Activated CD4-positive, alpha-beta T cell treated with anti-CD3 and anti-CD28 coated beads, Interleukin-2, Interleukin-4, amounts not matched to agents 100 ng/mL and 50 ng/mL, durations not matched to agents 16 hours and 8 hours (primary cell): ENCODE data around the gene MRPL28.
A peak's percentile ranks its signal among the peaks of the same experiment; 100 is the strongest.
"Not testable (repeated sequence)": the region's sequence is repeated elsewhere in the genome, so short reads cannot be mapped to it uniquely, and the experiment has no call there.

Experiments used
- DNase-seq: peaks from one replicate; pipeline ENCODE4 v3.0.0-alpha.2; 2020; ENCODE audit warnings: low spot score

Gene MRPL28

DNA sequence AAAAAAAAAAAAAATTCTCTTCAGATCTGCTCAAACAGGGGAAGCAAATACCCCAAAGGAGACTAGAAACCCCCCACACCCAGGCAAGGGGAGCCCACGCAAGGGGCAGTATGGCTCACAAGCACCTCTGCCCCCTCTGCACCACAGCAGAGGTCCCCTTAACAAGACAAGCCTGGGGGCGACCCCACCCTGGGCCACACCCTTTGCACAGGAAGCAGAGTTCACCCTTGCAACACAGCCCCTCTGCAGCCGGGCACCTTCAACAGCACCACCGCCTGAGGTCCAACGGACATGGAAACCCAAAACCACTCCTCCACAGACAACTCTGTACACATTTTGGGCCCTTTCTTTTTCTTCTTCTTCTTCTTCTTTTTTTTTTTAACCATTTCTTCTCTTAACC is 30.7 kb downstream of the MRPL28 start:
- no peak for DNase-seq

DNA sequence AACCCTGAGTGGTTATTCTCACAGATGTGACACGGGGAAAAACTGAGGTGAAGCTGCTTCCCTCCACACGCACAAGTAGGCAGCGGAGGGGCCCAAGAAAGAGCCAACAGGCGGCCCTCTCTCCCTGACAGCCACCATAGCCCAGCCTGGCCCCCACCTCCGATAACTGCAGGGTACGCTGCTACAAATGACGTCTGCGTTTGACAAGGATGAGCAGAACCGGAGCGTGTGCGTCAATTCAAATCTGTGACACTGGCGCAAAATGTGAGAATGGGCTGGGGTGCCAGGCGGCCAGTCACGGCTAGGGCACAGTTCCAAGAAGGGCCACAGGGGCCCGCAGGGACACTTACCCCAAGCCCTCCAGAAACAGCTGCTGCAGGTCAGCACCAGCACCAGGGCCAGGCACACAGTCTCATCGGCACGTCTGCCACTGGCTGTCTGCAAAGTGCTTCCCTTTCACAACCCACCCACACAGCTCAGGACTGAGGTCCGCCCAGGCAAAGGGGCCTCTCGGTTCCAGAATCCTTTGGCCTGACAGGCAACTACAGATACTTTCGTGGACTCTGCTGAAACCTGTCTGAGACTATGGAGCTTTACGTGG is 32.3 kb downstream of the MRPL28 start:
- DNase-seq = no peak

DNA sequence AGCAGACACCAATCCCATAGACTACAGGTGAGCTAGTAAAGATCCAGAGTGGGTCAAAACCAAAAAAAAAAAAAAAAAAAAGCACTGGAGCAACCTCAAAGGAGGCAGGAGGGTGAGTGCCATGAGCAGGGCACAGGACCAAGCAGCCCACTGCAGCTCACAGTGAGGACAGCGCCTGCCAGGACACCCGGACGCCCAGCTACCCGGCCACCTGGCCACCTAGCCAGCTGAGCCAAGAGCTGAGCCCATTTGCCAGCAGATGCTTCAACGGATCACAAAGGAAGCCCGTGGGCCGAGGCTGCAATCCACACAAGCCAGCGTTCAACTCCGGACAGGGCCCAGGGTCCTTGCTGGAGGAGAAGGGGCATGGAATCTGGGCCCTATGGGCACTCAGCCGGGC is 32.9 kb downstream of the MRPL28 start:
- DNase-seq = no peak

DNA sequence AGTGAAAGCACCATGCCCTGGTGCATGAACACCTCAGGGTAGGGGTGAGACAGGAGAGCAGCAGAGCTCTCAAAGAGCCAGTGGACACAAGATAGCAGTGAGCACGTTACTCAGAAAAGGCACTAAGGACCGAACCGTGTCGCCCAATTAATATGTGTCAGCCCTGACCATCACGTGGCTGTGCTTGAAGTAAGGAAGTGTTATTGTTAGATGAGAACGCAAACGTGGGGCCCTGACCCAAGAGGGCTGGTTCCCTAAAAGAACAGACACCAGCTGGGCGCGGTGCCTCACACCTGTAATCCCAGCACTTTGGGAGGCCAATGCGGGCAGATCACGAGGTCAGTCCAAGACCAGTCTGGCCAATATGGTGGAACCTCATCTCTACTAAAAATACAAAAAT is 34.1 kb downstream of the MRPL28 start:
- no peak for DNase-seq

DNA sequence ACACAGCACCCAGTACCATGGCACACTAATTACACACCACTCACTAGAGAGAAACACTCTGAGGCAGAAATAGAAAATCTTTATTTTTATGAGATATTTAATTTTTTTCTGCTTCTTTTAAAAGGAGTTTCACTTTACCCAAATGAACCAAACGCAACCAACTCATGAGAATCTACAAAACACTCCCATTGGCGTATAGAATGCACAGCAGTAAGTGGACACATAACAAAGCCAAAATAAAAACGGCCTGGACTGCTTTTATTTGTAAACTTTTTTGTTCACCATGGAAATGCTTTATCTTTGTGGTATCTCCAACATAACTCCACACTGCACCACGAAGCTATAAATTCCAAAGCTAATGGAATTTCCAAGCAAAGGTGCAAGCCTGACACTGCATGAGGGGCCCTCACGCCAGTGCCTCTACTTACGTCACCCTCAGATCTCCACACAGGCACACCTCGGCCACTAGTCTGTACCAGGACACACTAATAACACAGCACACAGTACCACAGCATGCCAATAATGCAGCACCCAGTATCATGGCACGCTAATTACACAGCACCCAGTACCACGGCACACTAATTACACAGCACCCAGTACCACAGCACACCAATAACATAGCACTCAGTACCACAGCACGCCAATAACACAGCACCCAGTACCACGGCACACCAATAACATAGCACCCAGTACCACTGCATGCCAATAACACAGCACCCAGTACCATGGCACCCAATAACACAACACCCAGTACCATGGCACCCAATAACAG is 35.3 kb downstream of the MRPL28 start:
- DNase-seq = not testable (repeated sequence)

DNA sequence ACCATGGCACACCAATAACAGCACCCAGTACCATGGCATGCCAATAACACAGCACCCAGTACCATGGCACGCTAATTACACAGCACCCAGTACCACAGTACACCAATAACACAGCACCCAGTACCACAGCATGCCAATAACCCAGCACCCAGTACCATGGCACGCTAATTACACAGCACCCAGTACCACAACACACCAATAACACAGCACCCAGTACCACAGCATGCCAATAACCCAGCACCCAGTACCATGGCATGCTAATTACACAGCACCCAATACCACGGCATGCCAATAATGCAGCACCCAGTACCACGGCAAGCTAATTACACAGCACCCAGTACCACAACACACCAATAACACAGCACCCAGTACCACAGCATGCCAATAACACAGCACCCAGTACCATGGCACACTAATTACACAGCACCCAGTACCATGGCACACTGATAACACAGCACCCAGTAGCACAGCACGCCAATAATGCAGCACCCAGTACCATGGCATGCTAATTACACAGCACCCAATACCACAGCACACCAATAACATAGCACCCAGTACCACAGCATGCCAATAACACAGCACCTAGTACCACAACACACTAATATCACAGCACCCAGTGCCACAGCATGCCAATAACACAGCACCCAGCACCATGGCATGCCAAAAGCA is 36.0 kb downstream of the MRPL28 start:
- DNase-seq = not testable (repeated sequence)

DNA sequence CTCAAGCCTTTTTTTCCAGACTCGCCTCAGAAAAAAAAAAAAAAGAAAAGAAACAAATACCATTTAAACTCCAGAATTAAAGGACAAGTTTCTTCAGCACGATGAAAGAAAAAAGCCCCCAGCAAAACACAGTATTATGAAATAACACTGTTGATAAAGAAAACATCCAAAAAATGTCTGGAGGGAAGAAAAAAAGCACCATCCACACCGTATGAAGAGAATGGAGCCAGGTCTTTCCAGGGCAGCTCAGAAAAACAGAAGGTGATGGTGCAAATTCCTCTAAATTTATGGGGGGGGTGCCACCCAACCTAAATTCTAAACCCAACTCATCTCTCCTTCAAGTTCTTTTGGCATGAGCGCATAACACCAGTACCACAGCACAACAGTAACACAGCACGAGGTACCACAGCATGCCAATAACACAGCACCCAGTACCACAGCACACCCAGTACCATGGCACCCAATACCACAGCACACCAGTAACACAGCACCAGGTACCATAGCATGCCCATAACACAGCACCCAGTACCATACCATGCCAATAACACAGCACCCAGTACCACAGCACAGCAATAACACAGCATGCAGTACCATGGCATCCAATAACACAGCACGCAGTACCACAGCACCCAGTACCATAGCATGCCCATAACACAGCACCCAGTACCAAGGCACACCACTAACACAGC is 36.8 kb downstream of the MRPL28 start:
- no peak for DNase-seq

DNA sequence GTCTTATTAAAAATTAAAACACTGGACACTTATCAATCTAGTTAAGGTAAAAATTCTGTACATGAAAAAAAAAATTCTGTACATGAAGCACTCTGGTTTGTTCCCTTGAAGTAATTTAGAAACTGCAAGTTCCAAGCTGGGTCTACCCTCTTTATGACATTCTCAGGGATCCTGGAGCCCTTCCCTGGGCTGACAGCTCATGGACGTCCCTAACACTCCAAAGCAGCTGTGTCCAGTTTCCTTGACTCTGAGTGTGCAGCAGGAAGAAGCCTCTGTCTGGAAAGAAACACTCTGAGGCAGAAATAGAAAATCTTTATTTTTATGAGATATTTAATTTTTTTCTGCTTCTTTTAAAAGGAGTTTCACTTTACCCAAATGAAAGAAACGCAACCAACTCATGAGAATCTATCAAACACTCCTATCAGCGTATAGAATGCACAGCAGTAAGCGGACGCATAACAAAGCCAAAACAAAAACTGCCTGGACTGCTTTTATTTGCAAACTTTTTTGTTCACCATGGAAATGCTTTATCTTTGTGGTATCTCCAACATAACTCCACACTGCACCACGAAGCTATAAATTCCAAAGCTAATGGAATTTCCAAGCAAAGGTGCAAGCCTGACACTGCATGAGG is 39.0 kb downstream of the MRPL28 start:
- not testable (repeated sequence) for DNase-seq

DNA sequence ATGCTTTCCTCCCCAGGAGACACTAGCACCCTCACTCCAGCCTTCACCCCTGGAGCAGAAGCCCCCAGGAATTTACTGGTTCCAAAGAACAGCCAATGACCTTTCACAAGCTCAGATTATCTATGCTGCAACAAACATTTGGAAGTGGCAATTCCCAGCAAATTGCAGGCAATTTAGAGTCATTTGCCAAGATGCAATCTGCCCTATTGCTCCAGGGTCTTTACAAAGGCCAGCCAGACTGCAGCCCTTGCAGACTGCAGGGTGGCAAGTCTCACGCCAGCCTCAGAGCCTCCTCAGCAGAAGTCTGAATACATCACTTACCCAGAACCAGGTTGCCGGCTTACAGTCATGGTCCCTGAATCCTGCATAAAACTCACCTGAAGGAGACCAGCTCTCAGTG is 39.6 kb downstream of the MRPL28 start:
- no peak for DNase-seq

DNA sequence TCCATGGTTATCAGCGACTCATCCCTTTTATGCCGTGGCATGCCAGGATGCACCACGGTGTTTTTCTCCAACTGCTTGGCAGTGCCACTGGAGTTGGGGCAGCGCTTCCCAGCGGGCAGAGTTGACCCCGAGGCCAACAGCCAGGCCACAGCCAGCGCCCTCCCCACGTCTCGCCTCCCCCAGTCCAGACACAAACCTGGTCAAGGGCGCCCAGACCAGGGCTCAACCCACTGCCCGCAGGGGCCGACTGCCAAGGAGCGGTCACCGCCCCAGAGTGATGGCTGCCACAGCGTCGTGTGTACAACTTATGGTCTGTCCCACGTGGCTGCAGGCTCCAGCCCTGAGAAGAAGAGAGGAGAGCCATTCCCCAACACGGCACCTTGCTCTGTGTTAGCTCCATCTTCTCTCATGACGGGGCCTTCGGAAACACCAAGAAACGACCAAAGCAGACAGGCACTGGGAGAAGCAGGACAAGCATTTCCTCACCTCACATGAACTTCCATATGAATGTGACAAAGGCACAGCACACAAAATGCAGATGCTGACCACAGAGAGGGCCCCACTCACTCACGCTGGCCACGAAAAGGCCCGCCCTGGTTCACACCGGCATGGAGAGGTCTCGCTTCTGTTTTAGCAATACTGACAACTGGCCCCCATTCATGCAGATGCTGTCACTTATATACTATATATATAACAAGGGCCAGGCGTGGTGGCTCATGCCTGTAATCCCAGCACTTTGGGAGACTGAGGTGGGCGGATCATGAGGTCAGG is 44.8 kb downstream of the MRPL28 start:
- no peak for DNase-seq

DNA sequence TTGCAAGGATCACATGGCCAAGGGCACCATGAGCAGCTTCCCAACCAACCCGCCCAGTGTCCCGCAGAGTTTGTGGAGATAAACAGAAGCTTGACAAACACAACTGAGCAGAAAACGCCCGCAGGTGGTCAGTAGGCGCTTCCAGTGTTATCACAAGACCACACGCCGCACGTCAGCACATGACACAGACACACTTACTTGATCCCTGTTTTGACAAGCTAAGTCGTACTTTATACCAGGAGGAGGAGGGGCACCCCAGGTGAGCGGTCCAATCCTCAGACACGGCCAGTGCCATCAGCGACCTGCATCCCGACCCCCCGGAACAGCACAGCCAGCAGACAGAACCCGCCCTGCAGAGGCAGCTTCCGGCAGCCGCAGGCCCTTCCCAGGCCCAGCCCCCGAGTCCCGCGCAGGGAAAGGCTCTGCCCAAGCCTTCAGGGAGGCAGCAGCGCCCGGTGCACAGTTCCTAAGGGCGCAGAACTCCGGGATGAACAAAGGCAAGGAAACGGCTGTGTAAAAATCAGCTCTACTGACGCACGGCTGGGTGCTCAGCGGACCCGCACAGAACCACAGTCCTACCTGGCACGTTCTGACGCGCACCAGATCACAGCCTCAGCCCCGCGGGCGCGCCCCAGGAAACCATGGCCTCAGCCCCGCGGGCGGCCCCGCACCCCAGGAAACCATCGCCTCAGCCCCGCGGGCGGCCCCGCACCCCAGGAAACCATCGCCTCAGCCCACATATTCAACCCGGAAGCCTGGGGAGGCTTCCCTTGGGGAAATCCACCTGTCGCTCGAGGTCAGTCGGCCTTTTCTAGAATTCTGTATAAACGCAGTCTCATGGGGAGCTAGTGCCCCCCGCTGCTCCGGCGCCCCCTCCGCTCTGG is 45.6 kb downstream of the MRPL28 start:
- peak; percentile 22 for DNase-seq

DNA sequence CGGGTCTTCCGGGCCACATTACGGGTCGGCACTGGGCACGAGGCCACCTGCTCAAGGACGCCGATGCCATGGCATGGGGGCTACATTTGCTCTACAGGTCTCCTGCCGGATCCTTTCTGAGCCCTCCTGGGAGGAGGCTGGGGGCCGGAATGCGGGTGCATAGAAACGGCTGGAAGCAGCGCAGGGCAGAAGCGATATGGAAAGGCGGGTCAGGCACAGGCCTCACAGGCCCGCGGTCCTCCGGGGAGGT is 46.2 kb downstream of the MRPL28 start:
- no peak for DNase-seq

DNA sequence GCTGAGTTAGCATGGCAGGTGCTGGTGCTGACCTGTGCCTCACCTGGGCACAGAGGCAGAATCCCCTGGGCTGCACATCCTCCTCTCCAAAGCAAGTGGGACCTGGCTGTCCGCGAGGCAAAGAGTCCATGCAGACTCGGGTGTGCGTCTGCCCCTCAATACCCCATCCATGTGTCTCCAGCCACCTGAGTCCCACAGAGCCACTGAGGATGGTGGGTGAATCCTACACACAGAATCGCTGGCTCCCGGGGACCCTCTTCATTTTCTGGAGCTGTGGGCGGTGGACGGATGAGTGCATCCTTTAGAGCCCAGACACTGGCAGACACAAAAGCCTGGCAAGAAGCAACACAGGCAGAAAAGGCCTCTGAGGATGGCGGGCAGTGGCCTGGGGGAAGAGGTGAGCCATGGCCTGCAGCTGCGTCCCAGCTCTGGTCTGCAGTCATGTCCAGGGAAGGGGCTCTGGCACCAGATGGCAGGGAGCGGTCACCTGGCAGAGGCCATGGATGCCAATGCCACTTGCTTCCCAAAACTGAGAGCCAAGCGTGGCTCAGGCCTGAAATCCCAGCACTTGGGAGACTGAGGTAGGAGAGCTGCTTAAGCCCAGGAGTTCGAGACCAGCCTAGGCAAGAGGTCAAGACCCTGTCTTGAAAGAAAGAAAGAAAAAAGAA is 47.7 kb downstream of the MRPL28 start:
- DNase-seq = no peak

DNA sequence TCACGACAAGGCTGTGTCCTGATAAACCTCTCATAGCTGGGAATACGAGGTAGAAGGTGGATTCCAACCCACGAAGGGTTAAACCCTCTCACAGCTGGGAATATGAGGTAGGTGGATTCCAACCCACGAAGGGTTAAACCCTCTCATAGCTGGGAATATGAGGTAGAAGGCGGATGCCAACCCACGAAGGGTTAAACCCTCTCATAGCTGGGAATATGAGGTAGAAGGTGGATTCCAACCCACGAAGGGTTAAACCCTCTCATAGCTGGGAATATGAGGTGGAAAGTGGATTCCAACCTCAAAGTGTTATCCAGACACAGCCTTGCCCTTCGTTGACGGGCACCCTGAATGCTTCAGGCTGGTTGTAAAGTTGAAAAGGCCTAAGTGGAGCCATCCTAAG is 48.8 kb downstream of the MRPL28 start:
- no peak for DNase-seq

DNA sequence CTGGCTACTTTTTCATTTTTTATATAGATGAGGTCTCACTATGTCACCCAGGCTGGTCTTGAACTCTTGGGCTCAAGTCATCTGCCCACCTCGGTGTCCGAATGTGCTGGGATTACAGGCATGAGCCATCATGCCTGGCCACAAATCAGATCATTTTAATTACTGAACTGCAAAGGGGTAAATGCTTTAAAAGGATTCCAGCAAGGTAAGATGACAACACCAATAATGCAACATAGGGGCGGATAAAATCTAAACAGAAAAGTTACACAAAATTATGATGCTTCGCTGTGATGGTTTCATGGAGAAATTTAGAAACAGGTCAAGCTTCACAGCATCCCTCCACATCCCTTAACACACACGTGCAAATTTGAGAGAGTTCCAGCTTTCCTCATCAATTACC is 50.1 kb downstream of the MRPL28 start:
- DNase-seq = no peak

DNA sequence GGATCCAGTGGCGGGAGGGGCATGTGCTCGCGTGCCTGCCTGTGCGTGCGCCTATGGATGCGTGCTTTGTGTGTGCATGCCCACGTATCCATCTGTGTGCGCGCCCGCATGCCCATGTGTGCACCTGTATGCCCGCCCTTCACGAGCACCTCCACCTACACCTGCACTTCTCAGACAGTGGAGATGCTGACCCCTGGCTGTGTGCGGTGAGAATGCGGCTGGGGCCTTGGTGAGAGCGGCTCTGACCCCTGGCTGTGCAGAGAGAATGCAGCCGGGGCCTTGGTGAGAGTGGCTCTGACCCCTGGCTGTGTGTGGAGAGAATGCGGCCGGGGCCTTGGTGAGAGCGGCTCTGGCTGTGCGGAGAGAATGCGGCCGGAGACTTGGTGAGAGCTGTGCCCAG is 51.7 kb downstream of the MRPL28 start:
- no peak for DNase-seq

DNA sequence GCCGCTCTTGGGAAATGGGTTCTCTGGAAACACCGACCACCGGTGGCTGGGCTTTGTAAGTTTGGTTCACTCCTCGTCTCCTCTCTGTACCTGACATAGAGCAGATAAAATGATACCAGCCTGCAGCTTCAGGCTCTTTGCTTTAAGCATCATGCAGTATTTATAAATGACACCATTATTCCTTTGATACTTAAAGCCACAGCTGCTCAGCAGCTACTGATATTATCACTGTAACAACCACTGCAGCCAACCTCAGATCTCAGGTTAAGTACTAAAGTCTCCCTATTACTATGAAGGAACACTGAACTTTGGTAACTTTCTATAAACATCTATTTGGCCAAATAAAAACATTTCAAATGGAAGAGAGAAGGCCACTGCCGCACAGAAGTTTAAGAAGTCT is 52.8 kb downstream of the MRPL28 start:
- no peak for DNase-seq
